Measurements from ENCODE around the gene UGT1A6. TPM values are rescaled to one million over a fixed set of nuclear protein-coding genes. Genes with fewer than 3 reads are reported as not detected.

The UGT1A6 gene
- total RNA-seq, 1 donor from 2014 or later, result 0.17 TPM

- Mint-ChIP-seq H3K27me3 (ENCODE audit: low read depth) (no peaks in the 10 kb centered on the region), H3K27ac (ENCODE audit: unreplicated experiment) (no peak within 1 kb of the TSS), H3K4me1 (ENCODE audit: low read depth) (peaks cover 4% of the 10 kb centered on the region), H3K9me3 (ENCODE audit: low read depth) (peaks cover 3% of the 10 kb centered on the region), H3K4me3 (ENCODE audit: unreplicated experiment) (no peak within 1 kb of the TSS), H3K36me3 (ENCODE audit: low read depth) (peaks cover 1% of the 10 kb centered on the region)
- no peak for DNase-seq (ENCODE audit: low spot score)
- TF ChIP-seq CTCF (IDR thresholded peaks at IDR 0.05), result no peak
Measured at GRCh38 chr2:233671290-233672161, 21.2 kb upstream of the UGT1A6 start, which contains the start of gene UGT1A9. Gene UGT1A9 (plus strand): TSS chr2:233671898. CDS start chr2:233671935, 37 bp downstream.

- DNase-seq (ENCODE audit: low spot score), result no peak
- H3K9me3 Mint-ChIP-seq (ENCODE audit: low read depth), result peaks cover 6% of the 10 kb centered on the region
- no peak overlapping the region for H3K27ac Mint-ChIP-seq (ENCODE audit: unreplicated experiment)
- H3K4me1 Mint-ChIP-seq (ENCODE audit: low read depth), result peaks cover 5% of the 10 kb centered on the region
- peaks cover 1% of the 10 kb centered on the region for H3K36me3 Mint-ChIP-seq (ENCODE audit: low read depth)
- TF ChIP-seq CTCF (IDR thresholded peaks at IDR 0.05), result no peak
- H3K27me3 Mint-ChIP-seq (ENCODE audit: low read depth), result no peaks in the 10 kb centered on the region
- H3K4me3 Mint-ChIP-seq (ENCODE audit: unreplicated experiment), result no peak overlapping the region
Measured at GRCh38 chr2:233672886-233673285, 19.8 kb upstream of the UGT1A6 start.

- H3K36me3 Mint-ChIP-seq (ENCODE audit: low read depth), result peaks cover 1% of the 10 kb centered on the region
- DNase-seq (ENCODE audit: low spot score), result no peak
- no peaks in the 10 kb centered on the region for H3K27me3 Mint-ChIP-seq (ENCODE audit: low read depth)
- no peak overlapping the region for H3K4me3 Mint-ChIP-seq (ENCODE audit: unreplicated experiment)
- peaks cover 5% of the 10 kb centered on the region for H3K4me1 Mint-ChIP-seq (ENCODE audit: low read depth)
- H3K27ac Mint-ChIP-seq (ENCODE audit: unreplicated experiment), result no peak overlapping the region
- peaks cover 6% of the 10 kb centered on the region for H3K9me3 Mint-ChIP-seq (ENCODE audit: low read depth)
- no peak for TF ChIP-seq CTCF (IDR thresholded peaks at IDR 0.05)
Measured at GRCh38 chr2:233673896-233674295, 18.8 kb upstream of the UGT1A6 start.

- no peak for TF ChIP-seq CTCF (IDR thresholded peaks at IDR 0.05)
- no peak overlapping the region for H3K4me3 Mint-ChIP-seq (ENCODE audit: unreplicated experiment)
Measured at GRCh38 chr2:233674314-233674713, 18.4 kb upstream of the UGT1A6 start.

GRCh38 chr2:233674995-233675394 is 17.7 kb upstream of the UGT1A6 start:
- no peak for TF ChIP-seq CTCF (IDR thresholded peaks at IDR 0.05)
- DNase-seq (ENCODE audit: low spot score), result no peak
- Mint-ChIP-seq H3K4me1 (ENCODE audit: low read depth) (peaks cover 5% of the 10 kb centered on the region), H3K36me3 (ENCODE audit: low read depth) (peaks cover 1% of the 10 kb centered on the region), H3K27me3 (ENCODE audit: low read depth) (no peaks in the 10 kb centered on the region), H3K27ac (ENCODE audit: unreplicated experiment) (no peak overlapping the region), H3K9me3 (ENCODE audit: low read depth) (peaks cover 6% of the 10 kb centered on the region), H3K4me3 (ENCODE audit: unreplicated experiment) (no peak overlapping the region)

More at GRCh38 chr2:233674314-233674713, 18.4 kb upstream of the UGT1A6 start:
- peaks cover 5% of the 10 kb centered on the region for H3K4me1 Mint-ChIP-seq (ENCODE audit: low read depth)
- peaks cover 1% of the 10 kb centered on the region for H3K36me3 Mint-ChIP-seq (ENCODE audit: low read depth)
- peaks cover 6% of the 10 kb centered on the region for H3K9me3 Mint-ChIP-seq (ENCODE audit: low read depth)
- H3K27ac Mint-ChIP-seq (ENCODE audit: unreplicated experiment), result no peak overlapping the region
- DNase-seq (ENCODE audit: low spot score), result no peak
- H3K27me3 Mint-ChIP-seq (ENCODE audit: low read depth), result no peaks in the 10 kb centered on the region
